Gastrocnemius medialis (tissue), 4 donors: ENCODE measurements around the gene AHNAK2. TPM values are rescaled to one million over a fixed set of nuclear protein-coding genes. Genes with fewer than 3 reads are reported as not detected.

Source experiments
- ATAC-seq, 2 donors: fragments of 150-250 bp; one replicate each; pipeline ENCODE4 v1.9.1; 2016
- DNase-seq, 2 donors: peaks; one replicate each; pipeline ENCODE4 v3.0.0-alpha.2; 2019
- H3K27ac ChIP-seq, 4 donors: fragments of 200-600 bp; sonication (generic); 1 replicate in 1 of 4; 2 replicates in 3 of 4; pipeline ENCODE4 v1.5.1; 2016 to 2018; ENCODE audit warnings: mild to moderate bottlenecking in 2 of 4, moderate library complexity in 1 of 4
- H3K27me3 ChIP-seq, 3 donors: fragments of 200-600 bp; sonication (generic) in 2 of 3; 1 replicate in 1 of 3; 2 replicates in 2 of 3; pipeline versions ENCODE4 v1.5.1 to v1.6.0; 2016 to 2019; ENCODE audit warnings: mild to moderate bottlenecking in 1 of 3, moderate library complexity in 1 of 3
- H3K36me3 ChIP-seq, 2 donors: fragments of 200-600 bp; sonication (generic) in 1 of 2; one replicate each; pipeline ENCODE4 v1.5.1; 2017 to 2018
- H3K4me1 ChIP-seq, 2 donors: fragments of 200-600 bp; sonication (generic) in 1 of 2; one replicate each; pipeline ENCODE4 v1.5.1; 2016 to 2017; ENCODE audit warnings: mild to moderate bottlenecking in 2 of 2
- H3K4me3 ChIP-seq, 4 donors: fragments of 200-600 bp; sonication (generic) in 3 of 4; 1 replicate in 1 of 4; 2 replicates in 3 of 4; pipeline ENCODE4 v1.5.1; 2016 to 2019; ENCODE audit warnings: mild to moderate bottlenecking in 2 of 4
- H3K9me3 ChIP-seq, 3 donors: fragments of 200-600 bp; sonication (generic) in 2 of 3; 1 replicate in 1 of 3; 2 replicates in 2 of 3; pipeline ENCODE4 v1.5.1; 2016 to 2019
- POLR2A ChIP-seq, 2 donors: fragments of 450-650 bp; IDR thresholded peaks; one replicate each; pipeline ENCODE4 v1.6.1; 2017; ENCODE audit warnings: antibody characterized with exemption in 2 of 2, mild to moderate bottlenecking in 2 of 2, moderate library complexity in 2 of 2
- in situ Hi-C, 4 donors: fragments of 200-750 bp; cut with MboI; loops; one replicate each; pipeline versions ENCODE4 v1.15.0 to v1.8.0; 2017; ENCODE audit warnings: low sequenced_read_pairs in 4 of 4
- intact Hi-C: fragments of 100-400 bp; cut with DNase I; formaldehyde crosslinking; loops from one replicate; pipeline ENCODE4 v1.15.1; 2023; ENCODE audit warnings: low total_unique reads
- total RNA-seq, 4 donors: library from RNA; depleted of rRNA; stranded (reverse); fragments of >200 nt; gene quantifications; one replicate each; pipeline versions ENCODE4 v1.1.0 to v1.2.3, GENCODE V29; 2016
- TF ChIP-seq, protein P1 (sequence below), 5 experiments: fragments of 450-650 bp in 3 of 5; fragments of 200-600 bp in 2 of 5; sonication (generic) in 2 of 5; IDR thresholded peaks in 4 of 5; conservative IDR thresholded peaks in 1 of 5; 1 replicate in 4 of 5; 2 replicates in 1 of 5; pipeline ENCODE4 v1.5.1; 2016 to 2019; ENCODE audit warnings: antibody characterized with exemption in 5 of 5, mild to moderate bottlenecking in 3 of 5, moderate library complexity in 3 of 5

AHNAK2 gene
- total RNA-seq, 4 donors from 2014 or later = 2.0 to 8.6 (median 3.4) TPM

- no peaks in the 10 kb centered on the region for H3K27me3 ChIP-seq
- H3K27ac ChIP-seq = no peak overlapping the region
- no peaks in the 10 kb centered on the region for H3K36me3 ChIP-seq
- H3K9me3 ChIP-seq = no peaks in the 10 kb centered on the region
- no peaks in the 10 kb centered on the region for H3K4me1 ChIP-seq
- ATAC-seq = no peak
- H3K4me3 ChIP-seq = no peak overlapping the region
- intact Hi-C loops (no loop called here), in situ Hi-C loops (no loop called here)
- no peak for TF ChIP-seq POLR2A (IDR thresholded peaks at IDR 0.05)
- TF ChIP-seq, protein P1, sequence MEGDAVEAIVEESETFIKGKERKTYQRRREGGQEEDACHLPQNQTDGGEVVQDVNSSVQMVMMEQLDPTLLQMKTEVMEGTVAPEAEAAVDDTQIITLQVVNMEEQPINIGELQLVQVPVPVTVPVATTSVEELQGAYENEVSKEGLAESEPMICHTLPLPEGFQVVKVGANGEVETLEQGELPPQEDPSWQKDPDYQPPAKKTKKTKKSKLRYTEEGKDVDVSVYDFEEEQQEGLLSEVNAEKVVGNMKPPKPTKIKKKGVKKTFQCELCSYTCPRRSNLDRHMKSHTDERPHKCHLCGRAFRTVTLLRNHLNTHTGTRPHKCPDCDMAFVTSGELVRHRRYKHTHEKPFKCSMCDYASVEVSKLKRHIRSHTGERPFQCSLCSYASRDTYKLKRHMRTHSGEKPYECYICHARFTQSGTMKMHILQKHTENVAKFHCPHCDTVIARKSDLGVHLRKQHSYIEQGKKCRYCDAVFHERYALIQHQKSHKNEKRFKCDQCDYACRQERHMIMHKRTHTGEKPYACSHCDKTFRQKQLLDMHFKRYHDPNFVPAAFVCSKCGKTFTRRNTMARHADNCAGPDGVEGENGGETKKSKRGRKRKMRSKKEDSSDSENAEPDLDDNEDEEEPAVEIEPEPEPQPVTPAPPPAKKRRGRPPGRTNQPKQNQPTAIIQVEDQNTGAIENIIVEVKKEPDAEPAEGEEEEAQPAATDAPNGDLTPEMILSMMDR (IDR thresholded peaks at IDR 0.05 in 4 of 5, conservative IDR thresholded peaks at IDR 0.05 in 1 of 5) = no peak
- no peak for DNase-seq
These were observed 52.1 kb downstream of the AHNAK2 start for GRCh38 chr14:104925855-104926609.

DNA sequence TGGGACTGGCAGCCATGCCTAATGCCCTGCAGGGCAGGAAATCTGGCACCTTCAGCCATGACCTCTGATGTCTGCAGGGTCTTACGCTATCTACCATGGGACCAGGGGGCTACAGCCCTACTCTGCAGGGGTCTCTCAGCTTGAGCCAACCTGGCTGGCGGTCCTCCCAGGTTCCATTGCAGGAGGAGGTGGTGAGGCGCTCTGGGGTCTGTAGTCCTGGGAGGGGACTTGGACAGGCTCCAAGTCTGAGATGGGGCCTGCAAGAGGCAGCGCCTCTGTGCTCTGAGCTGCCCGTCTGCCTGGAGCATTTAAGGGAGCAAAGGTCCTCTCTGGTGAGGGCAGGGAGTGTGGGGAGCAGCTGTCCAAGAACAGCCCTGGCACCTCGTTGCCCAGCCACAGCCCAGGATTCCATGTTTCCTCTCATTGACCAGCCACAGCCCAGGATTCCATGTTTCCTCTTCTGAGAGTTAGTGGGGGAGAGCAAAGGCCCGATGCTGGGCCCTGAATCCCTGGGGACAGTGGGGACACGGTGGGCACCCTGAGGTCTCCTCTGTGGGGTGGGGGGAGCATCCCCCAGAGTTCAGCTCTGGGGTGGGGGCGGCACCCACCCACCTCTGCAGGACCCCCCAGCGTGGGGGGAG, 52.8 kb downstream of the AHNAK2 start:
- no peak for ATAC-seq
- H3K36me3 ChIP-seq = no peaks in the 10 kb centered on the region
- no peak for DNase-seq
- no peaks in the 10 kb centered on the region for H3K9me3 ChIP-seq
- H3K4me3 ChIP-seq = no peak overlapping the region
- no peaks in the 10 kb centered on the region for H3K4me1 ChIP-seq
- H3K27ac ChIP-seq = no peak overlapping the region
- in situ Hi-C loops (no loop called here), intact Hi-C loops (no loop called here)
- H3K27me3 ChIP-seq = no peaks in the 10 kb centered on the region
- TF ChIP-seq POLR2A (IDR thresholded peaks at IDR 0.05) = no peak
- TF ChIP-seq, protein P1 (IDR thresholded peaks at IDR 0.05 in 4 of 5, conservative IDR thresholded peaks at IDR 0.05 in 1 of 5) = no peak

DNA sequence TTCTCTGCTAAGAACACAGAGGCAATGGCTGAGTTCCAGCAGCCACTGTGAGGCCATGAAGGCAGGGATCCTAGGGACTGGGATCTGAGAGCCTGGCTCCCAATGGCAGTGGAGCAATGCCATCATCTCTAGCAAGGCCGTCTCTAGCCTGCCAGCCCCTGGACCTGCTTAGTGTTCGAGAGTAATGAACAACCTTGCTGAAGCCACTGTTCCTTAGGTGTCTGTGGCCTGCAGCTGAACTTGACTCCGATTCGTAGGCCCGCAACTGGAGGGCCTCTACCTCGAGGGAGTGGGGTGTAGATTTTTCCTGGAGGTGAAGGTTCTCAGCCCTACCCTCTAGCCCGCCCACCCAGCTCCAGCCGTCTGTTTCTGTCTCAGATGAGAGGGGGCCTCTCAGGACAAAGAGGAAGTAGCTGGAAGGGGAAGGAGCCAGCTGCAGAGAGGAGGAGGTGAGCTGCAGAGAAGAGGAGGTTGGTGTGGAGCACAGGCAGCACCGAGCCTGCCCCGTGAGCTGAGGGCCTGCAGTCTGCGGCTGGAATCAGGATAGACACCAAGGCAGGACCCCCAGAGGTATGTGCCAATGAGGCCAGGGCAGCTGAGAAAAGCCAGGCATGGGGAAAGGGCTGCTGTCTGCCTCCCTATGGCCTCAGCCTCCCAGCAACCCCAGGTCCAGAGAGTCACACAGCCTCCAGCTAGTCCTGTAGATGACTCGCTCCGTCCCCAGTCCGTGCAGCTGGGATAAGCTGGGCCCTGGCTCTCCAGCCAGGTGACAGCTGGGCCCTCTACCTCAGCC, 53.6 kb downstream of the AHNAK2 start, which contains the start of gene PLD4:
Gene PLD4 (plus strand): TSS at position 459 of the 793 bp plus-strand sequence. CDS start 2,262 bp downstream, outside the sequence.
- H3K4me3 ChIP-seq = no peak within 1 kb of the TSS
- H3K36me3 ChIP-seq = no peaks in the 10 kb centered on the region
- intact Hi-C loops (no loop called here), in situ Hi-C loops (no loop called here)
- no peak for DNase-seq
- no peak for ATAC-seq
- H3K9me3 ChIP-seq = no peaks in the 10 kb centered on the region
- H3K27me3 ChIP-seq = no peaks in the 10 kb centered on the region
- H3K4me1 ChIP-seq = no peaks in the 10 kb centered on the region
- no peak within 1 kb of the TSS for H3K27ac ChIP-seq
- TF ChIP-seq, protein P1 (IDR thresholded peaks at IDR 0.05 in 4 of 5, conservative IDR thresholded peaks at IDR 0.05 in 1 of 5) = no peak
- no peak for TF ChIP-seq POLR2A (IDR thresholded peaks at IDR 0.05)

DNA sequence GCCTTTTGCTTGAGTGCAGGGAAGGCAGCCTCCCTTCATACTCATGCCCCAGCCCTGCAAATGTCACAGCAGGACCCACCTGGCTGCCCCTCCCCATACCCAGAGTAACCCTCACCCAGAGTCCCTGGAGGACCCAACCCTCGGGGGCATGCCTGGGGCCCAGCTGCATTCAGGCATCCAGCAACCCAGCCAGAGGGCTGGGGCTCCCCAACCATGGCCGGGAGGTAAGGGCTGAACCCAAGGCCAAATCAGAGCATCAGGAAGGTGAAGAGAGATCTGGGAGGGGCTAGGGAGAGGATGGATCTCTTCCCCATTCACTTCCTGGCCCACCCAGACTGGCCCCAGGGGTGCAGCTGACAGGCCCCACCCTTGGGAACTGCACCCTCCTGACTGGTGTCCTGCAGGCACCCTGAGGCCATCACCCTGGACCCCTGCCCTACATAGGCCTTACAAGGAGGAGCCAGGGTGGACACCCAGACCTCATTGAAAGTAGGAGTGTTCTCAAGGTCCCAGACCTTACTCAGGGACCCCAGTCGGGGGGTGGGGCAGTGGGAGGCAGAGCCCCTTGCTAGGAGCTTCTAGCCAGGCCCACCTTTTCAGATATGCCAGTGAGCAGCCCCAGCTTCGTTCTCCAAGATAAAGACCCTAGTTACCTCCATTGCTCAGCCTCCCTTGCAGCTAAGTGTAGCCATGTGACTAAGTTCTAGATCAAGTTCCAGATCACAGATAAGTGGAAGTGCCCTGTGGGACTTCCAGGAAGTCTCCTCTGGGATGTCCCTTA, 54.3 kb downstream of the AHNAK2 start:
- no peak for ATAC-seq
- in situ Hi-C loops (no loop called here), intact Hi-C loops (no loop called here)
- DNase-seq = no peak
- TF ChIP-seq, protein P1 (IDR thresholded peaks at IDR 0.05 in 4 of 5, conservative IDR thresholded peaks at IDR 0.05 in 1 of 5) = no peak
- no peak for TF ChIP-seq POLR2A (IDR thresholded peaks at IDR 0.05)
- no peaks in the 10 kb centered on the region for H3K36me3 ChIP-seq
- no peak overlapping the region for H3K27ac ChIP-seq
- H3K9me3 ChIP-seq = no peaks in the 10 kb centered on the region
- H3K4me1 ChIP-seq = no peaks in the 10 kb centered on the region
- H3K4me3 ChIP-seq = no peak overlapping the region
- no peaks in the 10 kb centered on the region for H3K27me3 ChIP-seq
